Thyroid gland (tissue), 4 donors: ENCODE measurements around the gene FIBP. TPM values are rescaled to one million over a fixed set of nuclear protein-coding genes. Genes with fewer than 3 reads are reported as not detected.

ENCODE experiments used
- DNase-seq, 2 donors: peaks; one replicate each; pipeline ENCODE4 v3.0.0-alpha.2; 2019
- H3K27ac ChIP-seq, 3 donors: fragments of 200-600 bp; sonication (generic); 1 replicate in 2 of 3; 2 replicates in 1 of 3; pipeline ENCODE4 v1.5.1; 2016 to 2019; ENCODE audit warnings: mild to moderate bottlenecking in 1 of 3, moderate library complexity in 1 of 3
- H3K27me3 ChIP-seq: fragments of 200-600 bp; sonication (generic); one replicate; pipeline ENCODE4 v1.5.1; 2019
- H3K36me3 ChIP-seq, 2 donors: fragments of 200-600 bp; sonication (generic); one replicate each; pipeline ENCODE4 v1.5.1; 2016 to 2019
- H3K4me1 ChIP-seq, 2 donors: fragments of 200-600 bp; sonication (generic); one replicate each; pipeline ENCODE4 v1.5.1; 2017 to 2019
- H3K4me3 ChIP-seq, 3 donors: fragments of 200-600 bp; sonication (generic); replicated peaks in 1 of 3; 1 replicate in 2 of 3; 2 replicates in 1 of 3; pipeline ENCODE4 v1.5.1; 2016; ENCODE audit warnings: mild to moderate bottlenecking in 1 of 3
- H3K9me3 ChIP-seq: fragments of 200-600 bp; sonication (generic); one replicate; pipeline ENCODE4 v1.5.1; 2017
- POLR2A ChIP-seq, 2 donors: fragments of 450-650 bp; IDR thresholded peaks; one replicate each; pipeline ENCODE4 v1.6.1; 2017; ENCODE audit warnings: antibody characterized with exemption in 2 of 2, mild to moderate bottlenecking in 2 of 2, moderate library complexity in 1 of 2
- WGBS, 2 donors: methylation state at CpG; one replicate each; pipeline ENCODE4 v1.1.5; 2017; 5-methylcytosine and 5-hydroxymethylcytosine counted together
- intact Hi-C: fragments of 100-400 bp; cut with DNase I; formaldehyde crosslinking; loops from one replicate; pipeline ENCODE4 v1.15.1; 2023
- total RNA-seq, 4 donors: library from RNA; depleted of rRNA; stranded (reverse); fragments of >200 nt; gene quantifications; one replicate each; pipeline ENCODE4 v1.2.3, GENCODE V29; 2016
- TF ChIP-seq, protein P1 (sequence below), 6 experiments: fragments of 200-600 bp in 3 of 6; fragments of 450-650 bp in 3 of 6; sonication (generic) in 3 of 6; IDR thresholded peaks; one replicate each; pipeline ENCODE4 v1.5.1; 2016 to 2019; ENCODE audit warnings: antibody characterized with exemption in 6 of 6, mild to moderate bottlenecking in 2 of 6, inconsistent platforms in 1 of 6, moderate library complexity in 1 of 6

FIBP gene
- total RNA-seq, 4 donors from 2014 or later = 65.9 to 128 (median 109) TPM

GRCh38 chr11:65868076-65868667, 20.1 kb downstream of the FIBP start:
- H3K36me3 ChIP-seq = peaks cover 40 to 43% of the 10 kb centered on the region in 2 donors
- H3K9me3 ChIP-seq = no peaks in the 10 kb centered on the region
- TF ChIP-seq, protein P1, sequence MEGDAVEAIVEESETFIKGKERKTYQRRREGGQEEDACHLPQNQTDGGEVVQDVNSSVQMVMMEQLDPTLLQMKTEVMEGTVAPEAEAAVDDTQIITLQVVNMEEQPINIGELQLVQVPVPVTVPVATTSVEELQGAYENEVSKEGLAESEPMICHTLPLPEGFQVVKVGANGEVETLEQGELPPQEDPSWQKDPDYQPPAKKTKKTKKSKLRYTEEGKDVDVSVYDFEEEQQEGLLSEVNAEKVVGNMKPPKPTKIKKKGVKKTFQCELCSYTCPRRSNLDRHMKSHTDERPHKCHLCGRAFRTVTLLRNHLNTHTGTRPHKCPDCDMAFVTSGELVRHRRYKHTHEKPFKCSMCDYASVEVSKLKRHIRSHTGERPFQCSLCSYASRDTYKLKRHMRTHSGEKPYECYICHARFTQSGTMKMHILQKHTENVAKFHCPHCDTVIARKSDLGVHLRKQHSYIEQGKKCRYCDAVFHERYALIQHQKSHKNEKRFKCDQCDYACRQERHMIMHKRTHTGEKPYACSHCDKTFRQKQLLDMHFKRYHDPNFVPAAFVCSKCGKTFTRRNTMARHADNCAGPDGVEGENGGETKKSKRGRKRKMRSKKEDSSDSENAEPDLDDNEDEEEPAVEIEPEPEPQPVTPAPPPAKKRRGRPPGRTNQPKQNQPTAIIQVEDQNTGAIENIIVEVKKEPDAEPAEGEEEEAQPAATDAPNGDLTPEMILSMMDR (IDR thresholded peaks at IDR 0.05) = no peak
- no peak for TF ChIP-seq POLR2A (IDR thresholded peaks at IDR 0.05)
- 86 to 93% methylated on average over 13 to 18 of the region's 19 CpGs for WGBS, 2 donors
- intact Hi-C loops = no loop called here
- no peak for DNase-seq
- H3K4me3 ChIP-seq = no peak overlapping the region
- H3K4me1 ChIP-seq = peaks cover 10 to 23% of the 10 kb centered on the region in 2 donors
- H3K27ac ChIP-seq = no peak overlapping the region
- H3K27me3 ChIP-seq = no peaks in the 10 kb centered on the region

DNA sequence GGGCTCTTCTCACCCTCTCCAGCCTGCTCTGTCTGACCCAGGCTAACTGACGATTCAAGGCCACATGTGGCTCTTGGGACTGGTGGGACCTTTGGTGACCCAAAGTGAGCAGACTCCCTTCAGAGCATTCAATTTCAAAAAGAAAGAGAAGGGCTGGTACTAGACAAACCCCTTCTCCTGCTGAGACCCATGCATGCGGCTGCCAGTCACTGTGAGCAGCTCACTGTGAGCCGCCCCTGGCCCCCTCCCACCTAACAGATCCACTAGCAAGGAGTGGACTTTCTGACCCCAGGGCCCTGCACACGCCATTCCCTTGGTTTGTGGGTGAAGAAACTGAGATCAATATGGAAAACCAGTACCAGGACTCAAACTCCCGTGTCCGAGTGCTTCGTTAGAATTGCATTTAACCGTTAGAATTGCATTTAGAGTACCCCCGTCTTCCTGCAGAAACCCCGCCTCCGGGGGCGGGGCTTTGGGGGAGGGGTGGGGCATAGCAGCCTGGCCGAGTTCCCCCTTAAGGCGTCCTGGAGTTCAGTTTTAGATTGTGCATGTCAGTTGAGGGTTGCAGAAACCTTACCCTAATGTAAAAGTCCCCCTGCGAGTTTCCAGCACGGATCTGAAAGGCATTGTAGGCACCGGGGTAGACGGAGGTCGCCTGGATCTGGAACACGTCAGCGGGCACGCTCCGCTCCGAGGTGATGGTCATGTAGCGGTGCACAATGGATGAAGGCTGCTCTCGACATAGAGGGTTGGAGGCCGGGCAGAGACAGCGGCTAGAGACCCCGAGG, 20.8 kb downstream of the FIBP start:
- H3K4me3 ChIP-seq = no peak overlapping the region
- H3K27me3 ChIP-seq = no peaks in the 10 kb centered on the region
- TF ChIP-seq, protein P1 (IDR thresholded peaks at IDR 0.05) = no peak
- TF ChIP-seq POLR2A (IDR thresholded peaks at IDR 0.05) = no peak
- H3K36me3 ChIP-seq = peaks cover 40 to 45% of the 10 kb centered on the region in 2 donors
- no peak for DNase-seq
- WGBS, 2 donors = 68 to 71% methylated on average over 29 of the region's 29 CpGs
- H3K9me3 ChIP-seq = no peaks in the 10 kb centered on the region
- no peak overlapping the region for H3K27ac ChIP-seq
- H3K4me1 ChIP-seq = peaks cover 6 to 23% of the 10 kb centered on the region in 2 donors
- intact Hi-C loops = no loop called here

DNA sequence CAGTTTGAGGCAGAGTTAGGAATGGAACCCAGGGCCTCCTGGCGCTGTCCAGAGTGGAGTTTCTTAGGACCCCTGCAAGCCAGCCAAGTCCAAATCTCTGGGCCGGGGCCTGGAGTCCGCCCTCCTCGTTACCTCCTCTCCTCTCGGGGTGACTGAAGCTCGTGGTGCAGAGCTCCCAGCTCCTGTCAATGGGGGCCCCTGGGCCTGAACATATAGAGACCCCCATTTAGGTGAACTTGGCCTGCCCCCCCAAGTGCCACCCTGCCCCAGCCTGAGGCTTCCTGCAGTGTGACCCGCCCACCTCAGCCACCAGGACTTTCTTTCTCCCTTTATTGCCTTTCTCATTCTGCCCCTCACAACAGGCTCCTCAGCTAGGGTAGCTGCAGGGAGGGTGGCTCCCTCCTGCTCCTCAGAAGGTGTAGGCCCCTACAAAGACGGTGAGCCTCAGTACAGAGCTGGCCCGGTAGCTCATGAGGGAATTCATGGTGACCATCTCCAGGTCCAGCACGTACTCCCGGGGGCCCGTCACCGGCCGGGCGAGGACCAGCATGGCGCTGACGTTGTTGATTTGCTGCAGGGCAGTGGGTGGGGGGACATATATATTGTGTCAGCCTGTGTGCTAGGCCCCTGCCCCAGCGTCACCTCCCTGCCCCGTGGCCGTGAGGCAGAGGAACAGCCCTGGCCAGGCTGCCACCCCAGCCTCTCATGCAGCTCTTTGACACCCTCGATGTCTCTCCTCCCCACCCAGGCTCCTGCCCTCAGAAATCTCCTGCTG, 21.6 kb downstream of the FIBP start:
- WGBS, 2 donors = 89 to 93% methylated on average over 21 of the region's 21 CpGs
- Histone ChIP-seq H3K27ac (no peak overlapping the region), H3K4me1 (peaks cover 3 to 21% of the 10 kb centered on the region in 2 donors), H3K36me3 (peaks cover 45% of the 10 kb centered on the region in 2 donors), H3K4me3 (no peak overlapping the region), H3K9me3 (no peaks in the 10 kb centered on the region), H3K27me3 (no peaks in the 10 kb centered on the region)
- intact Hi-C loops = no loop called here
- DNase-seq = no peak
- TF ChIP-seq, protein P1 (IDR thresholded peaks at IDR 0.05) = no peak
- TF ChIP-seq POLR2A (IDR thresholded peaks at IDR 0.05) = no peak

- Histone ChIP-seq H3K27ac (no peak overlapping the region), H3K36me3 (peaks cover 45% of the 10 kb centered on the region in 2 donors), H3K9me3 (no peaks in the 10 kb centered on the region), H3K27me3 (no peaks in the 10 kb centered on the region), H3K4me1 (peaks cover 8 to 20% of the 10 kb centered on the region in 2 donors), H3K4me3 (no peak overlapping the region)
- intact Hi-C loops = no loop called here
- no peak for DNase-seq
- WGBS, 2 donors = 84 to 93% methylated on average over 7 to 9 of the region's 9 CpGs
- no peak for TF ChIP-seq POLR2A (IDR thresholded peaks at IDR 0.05)
- TF ChIP-seq, protein P1 (IDR thresholded peaks at IDR 0.05) = no peak
Measured at GRCh38 chr11:65865550-65866172, 22.6 kb downstream of the FIBP start.
